C4-2B (cell line): Measurements from ENCODE around the gene ZSWIM5.

Source experiments
- CTCF ChIP-seq: fragments of 450-650 bp; conservative IDR thresholded peaks from 2 replicates; pipeline ENCODE4 v1.5.1; 2017; ENCODE audit warnings: mild to moderate bottlenecking
- ZFX ChIP-seq: fragments of 450-650 bp; IDR thresholded peaks from 2 replicates; pipeline ENCODE4 v1.6.1; 2017

- TF ChIP-seq CTCF (no peak), ZFX (no peak)
Observed at GRCh38 chr1:45002650-45003645, 203.5 kb downstream of the ZSWIM5 start.
